ENCODE measurements around the gene TUBB3.

DNA sequence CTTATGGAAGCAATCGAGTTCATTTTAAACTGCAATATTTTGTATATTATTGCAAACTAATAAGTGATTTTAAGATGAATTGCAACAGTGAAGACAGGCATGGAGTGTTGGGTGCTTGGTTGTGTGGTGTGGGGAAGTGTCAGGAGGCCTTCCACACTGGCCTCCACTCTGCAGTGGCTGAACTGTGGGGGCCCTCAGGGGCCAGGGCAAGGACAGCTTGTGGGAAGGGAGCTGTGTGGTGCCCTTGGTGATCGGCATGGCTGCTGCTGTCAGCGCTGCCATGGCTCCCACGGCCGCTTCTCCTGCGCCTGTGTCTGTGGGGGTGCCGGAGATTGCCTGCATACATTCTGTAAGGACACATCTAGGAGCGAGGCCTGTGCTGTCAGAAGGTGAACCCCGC, 30.5 kb upstream of the TUBB3 start:
- TF ChIP-seq ISL1 (CRISPR knock-in tag; IDR thresholded peaks at IDR 0.05) (no peak), GLIS3 (CRISPR knock-in tag; IDR thresholded peaks at IDR 0.05) (no peak), RARB (CRISPR knock-in tag; IDR thresholded peaks at IDR 0.05) (no peak), PPARA (CRISPR knock-in tag; IDR thresholded peaks at IDR 0.05; ENCODE audit: borderline replicate concordance) (no peak), PATZ1 (CRISPR knock-in tag; IDR thresholded peaks at IDR 0.05; ENCODE audit: borderline replicate concordance) (no peak), ZNF70 (CRISPR knock-in tag; IDR thresholded peaks at IDR 0.05) (no peak), ARNTL (CRISPR knock-in tag; IDR thresholded peaks at IDR 0.05; ENCODE audit: borderline replicate concordance, low read depth) (no peak), ZNF565 (CRISPR knock-in tag; conservative IDR thresholded peaks at IDR 0.05; ENCODE audit: low read depth) (no peak), OSR1 (CRISPR knock-in tag; IDR thresholded peaks at IDR 0.05) (no peak), CSDC2 (CRISPR knock-in tag; IDR thresholded peaks at IDR 0.05) (no peak), ZFP30 (CRISPR knock-in tag; IDR thresholded peaks at IDR 0.05) (no peak), ZC3H10 (CRISPR knock-in tag; IDR thresholded peaks at IDR 0.05) (no peak), ZNF8 (CRISPR knock-in tag; IDR thresholded peaks at IDR 0.05) (no peak)
